Dendritic cell treated with granulocyte-macrophage colony-stimulating factor and Interleukin-4, amounts not matched to agents 40 ng/mL and 50 ng/mL, for 4 days (primary cell): ENCODE data around the gene SLC30A7.

ENCODE experiments used
- H3K27ac Mint-ChIP-seq: one replicate; pipeline ENCODE4 v1.8.0; 2022; ENCODE audit warnings: mild to moderate bottlenecking, mixed read lengths
- H3K27me3 Mint-ChIP-seq: one replicate; pipeline ENCODE4 v1.8.0; 2022; ENCODE audit warnings: mild to moderate bottlenecking, mixed read lengths
- H3K36me3 Mint-ChIP-seq: one replicate; pipeline ENCODE4 v1.8.0; 2022; ENCODE audit warnings: low read depth, mixed read lengths
- H3K4me1 Mint-ChIP-seq: one replicate; pipeline ENCODE4 v1.8.0; 2022; ENCODE audit warnings: low read depth, mixed read lengths
- H3K4me3 Mint-ChIP-seq: one replicate; pipeline ENCODE4 v1.8.0; 2022; ENCODE audit warnings: mild to moderate bottlenecking, moderate library complexity, mixed read lengths
- H3K9me3 Mint-ChIP-seq: one replicate; pipeline ENCODE4 v1.8.0; 2022; ENCODE audit warnings: mixed read lengths
- intact Hi-C: fragments of 100-400 bp; cut with micrococcal nuclease; formaldehyde crosslinking; loops from one replicate; pipeline ENCODE4 v1.15.0; 2022

The SLC30A7 gene

GRCh38 chr1:100995198-100995988, 99.5 kb downstream of the SLC30A7 start:
- no peak overlapping the region for H3K27ac Mint-ChIP-seq
- no peaks in the 10 kb centered on the region for H3K4me1 Mint-ChIP-seq
- intact Hi-C loops = no loop called here
- no peak overlapping the region for H3K4me3 Mint-ChIP-seq
- peaks cover 53% of the 10 kb centered on the region for H3K36me3 Mint-ChIP-seq
- H3K9me3 Mint-ChIP-seq = no peaks in the 10 kb centered on the region
- no peaks in the 10 kb centered on the region for H3K27me3 Mint-ChIP-seq

- Mint-ChIP-seq H3K4me1 (peaks cover 8% of the 10 kb centered on the region), H3K27me3 (no peaks in the 10 kb centered on the region), H3K4me3 (no peak overlapping the region), H3K27ac (no peak overlapping the region), H3K36me3 (peaks cover 39% of the 10 kb centered on the region), H3K9me3 (no peaks in the 10 kb centered on the region)
- intact Hi-C loops = no loop called here
Observed at GRCh38 chr1:100998426-100998825, 102.5 kb downstream of the SLC30A7 start.

- Mint-ChIP-seq H3K4me3 (no peak overlapping the region), H3K9me3 (peaks cover 2% of the 10 kb centered on the region), H3K27ac (no peak overlapping the region), H3K4me1 (peaks cover 18% of the 10 kb centered on the region), H3K27me3 (no peaks in the 10 kb centered on the region), H3K36me3 (peaks cover 34% of the 10 kb centered on the region)
- intact Hi-C loops = no loop called here
Observed at GRCh38 chr1:101000131-101000873, 104.4 kb downstream of the SLC30A7 start.

- intact Hi-C loops = no loop called here
- peaks cover 31% of the 10 kb centered on the region for H3K36me3 Mint-ChIP-seq
- no peak overlapping the region for H3K27ac Mint-ChIP-seq
- H3K4me3 Mint-ChIP-seq = no peak overlapping the region
- peaks cover 10% of the 10 kb centered on the region for H3K9me3 Mint-ChIP-seq
- peaks cover 20% of the 10 kb centered on the region for H3K4me1 Mint-ChIP-seq
- no peaks in the 10 kb centered on the region for H3K27me3 Mint-ChIP-seq
Observed at GRCh38 chr1:101002551-101002950, 106.7 kb downstream of the SLC30A7 start.

GRCh38 chr1:101003012-101003650, 107.2 kb downstream of the SLC30A7 start:
- H3K27ac Mint-ChIP-seq = no peak overlapping the region
- H3K4me3 Mint-ChIP-seq = no peak overlapping the region
- peaks cover 29% of the 10 kb centered on the region for H3K36me3 Mint-ChIP-seq
- peaks cover 10% of the 10 kb centered on the region for H3K9me3 Mint-ChIP-seq
- no peaks in the 10 kb centered on the region for H3K27me3 Mint-ChIP-seq
- intact Hi-C loops = no loop called here
- peaks cover 20% of the 10 kb centered on the region for H3K4me1 Mint-ChIP-seq

- peaks cover 25% of the 10 kb centered on the region for H3K36me3 Mint-ChIP-seq
- peaks cover 10% of the 10 kb centered on the region for H3K9me3 Mint-ChIP-seq
- intact Hi-C loops = no loop called here
- H3K27me3 Mint-ChIP-seq = no peaks in the 10 kb centered on the region
- H3K4me1 Mint-ChIP-seq = peaks cover 20% of the 10 kb centered on the region
- no peak overlapping the region for H3K4me3 Mint-ChIP-seq
- no peak overlapping the region for H3K27ac Mint-ChIP-seq
Observed at GRCh38 chr1:101004061-101004460, 108.2 kb downstream of the SLC30A7 start.

GRCh38 chr1:101004670-101005069, 108.8 kb downstream of the SLC30A7 start:
- peaks cover 10% of the 10 kb centered on the region for H3K9me3 Mint-ChIP-seq
- H3K4me1 Mint-ChIP-seq = peaks cover 20% of the 10 kb centered on the region
- no peak overlapping the region for H3K27ac Mint-ChIP-seq
- H3K27me3 Mint-ChIP-seq = no peaks in the 10 kb centered on the region
- no peak overlapping the region for H3K4me3 Mint-ChIP-seq
- peaks cover 26% of the 10 kb centered on the region for H3K36me3 Mint-ChIP-seq
- intact Hi-C loops = no loop called here

- H3K27ac Mint-ChIP-seq = no peak overlapping the region
- peaks cover 10% of the 10 kb centered on the region for H3K9me3 Mint-ChIP-seq
- intact Hi-C loops = no loop called here
- no peak overlapping the region for H3K4me3 Mint-ChIP-seq
- no peaks in the 10 kb centered on the region for H3K27me3 Mint-ChIP-seq
- peaks cover 20% of the 10 kb centered on the region for H3K4me1 Mint-ChIP-seq
- H3K36me3 Mint-ChIP-seq = peaks cover 26% of the 10 kb centered on the region
Observed at GRCh38 chr1:101005183-101005582, 109.3 kb downstream of the SLC30A7 start.

- Mint-ChIP-seq H3K27me3 (no peaks in the 10 kb centered on the region), H3K4me3 (no peak overlapping the region), H3K9me3 (peaks cover 10% of the 10 kb centered on the region), H3K36me3 (peaks cover 29% of the 10 kb centered on the region), H3K27ac (no peak overlapping the region), H3K4me1 (peaks cover 20% of the 10 kb centered on the region)
- intact Hi-C loops = no loop called here
Observed at GRCh38 chr1:101005871-101006270, 110.0 kb downstream of the SLC30A7 start.

- Mint-ChIP-seq H3K36me3 (peaks cover 29% of the 10 kb centered on the region), H3K4me3 (no peak overlapping the region), H3K9me3 (peaks cover 10% of the 10 kb centered on the region)
Observed at GRCh38 chr1:101006553-101006952, 110.7 kb downstream of the SLC30A7 start.

GRCh38 chr1:101008229-101008834, 112.4 kb downstream of the SLC30A7 start:
- intact Hi-C loops = no loop called here
- peaks cover 38% of the 10 kb centered on the region for H3K36me3 Mint-ChIP-seq
- H3K9me3 Mint-ChIP-seq = peaks cover 10% of the 10 kb centered on the region
- no peak overlapping the region for H3K4me3 Mint-ChIP-seq
- no peak overlapping the region for H3K27ac Mint-ChIP-seq
- H3K4me1 Mint-ChIP-seq = peaks cover 12% of the 10 kb centered on the region
- H3K27me3 Mint-ChIP-seq = no peaks in the 10 kb centered on the region

More at GRCh38 chr1:101006553-101006952, 110.7 kb downstream of the SLC30A7 start:
- no peaks in the 10 kb centered on the region for H3K27me3 Mint-ChIP-seq
- peaks cover 20% of the 10 kb centered on the region for H3K4me1 Mint-ChIP-seq
- H3K27ac Mint-ChIP-seq = no peak overlapping the region
- intact Hi-C loops = no loop called here

- Mint-ChIP-seq H3K9me3 (no peaks in the 10 kb centered on the region), H3K36me3 (peaks cover 37% of the 10 kb centered on the region), H3K27ac (no peak overlapping the region), H3K4me3 (no peak overlapping the region), H3K27me3 (no peaks in the 10 kb centered on the region), H3K4me1 (no peaks in the 10 kb centered on the region)
- intact Hi-C loops = no loop called here
Observed at GRCh38 chr1:101013776-101014175, 117.9 kb downstream of the SLC30A7 start.

- Mint-ChIP-seq H3K36me3 (peaks cover 29% of the 10 kb centered on the region), H3K27ac (no peak overlapping the region), H3K9me3 (no peaks in the 10 kb centered on the region), H3K4me1 (peaks cover 14% of the 10 kb centered on the region), H3K27me3 (no peaks in the 10 kb centered on the region), H3K4me3 (no peak overlapping the region)
- intact Hi-C loops = no loop called here
Observed at GRCh38 chr1:101017448-101017847, 121.6 kb downstream of the SLC30A7 start.

GRCh38 chr1:101022294-101022693, 126.4 kb downstream of the SLC30A7 start:
- intact Hi-C loops = loop anchor here (5.0 kb wide), 1 partner anchor 215 kb away; the partner anchor contains the start of gene S1PR1
- Mint-ChIP-seq H3K4me3 (no peak overlapping the region), H3K4me1 (peaks cover 33% of the 10 kb centered on the region), H3K9me3 (no peaks in the 10 kb centered on the region), H3K36me3 (peaks cover 29% of the 10 kb centered on the region), H3K27ac (no peak overlapping the region), H3K27me3 (no peaks in the 10 kb centered on the region)
